HAP-1 (cell line): ENCODE data around the gene UBA1.
"Not testable (repeated sequence)": the region's sequence is repeated elsewhere in the genome, so short reads cannot be mapped to it uniquely, and the experiment has no call there.

Experiments used
- DNase-seq, 2 experiments: peaks; one replicate each; pipeline ENCODE4 v3.0.0-alpha.2; 2016 to 2020; ENCODE audit warnings: low spot score in 2 of 2
- H3K27me3 ChIP-seq: fragments of 250-450 bp; sonication (Bioruptor Pico); 2 replicates; pipeline ENCODE4 v1.5.1; 2020; ENCODE audit warnings: low read depth, mild to moderate bottlenecking, moderate library complexity
- H3K36me3 ChIP-seq: fragments of 250-450 bp; sonication (Bioruptor Pico); replicated peaks from 2 replicates; pipeline ENCODE4 v1.5.1; 2020; ENCODE audit warnings: mild to moderate bottlenecking
- H3K4me1 ChIP-seq: fragments of 250-450 bp; sonication (Bioruptor Pico); 2 replicates; pipeline ENCODE4 v1.5.1; 2020; ENCODE audit warnings: mild to moderate bottlenecking
- H3K4me3 ChIP-seq: fragments of 250-450 bp; sonication (Bioruptor Pico); 2 replicates; pipeline ENCODE4 v1.5.1; 2020; ENCODE audit warnings: mild to moderate bottlenecking, moderate library complexity
- H3K9me3 ChIP-seq: fragments of 250-450 bp; sonication (Bioruptor Pico); 2 replicates; pipeline ENCODE4 v1.5.1; 2020; ENCODE audit warnings: mild to moderate bottlenecking, moderate library complexity
- in situ Hi-C: fragments of 300-500 bp; cut with MboI; formaldehyde crosslinking; loops from 3 replicates; pipeline ENCODE4 v1.14.3; 2020; ENCODE audit warnings: low sequenced_read_pairs, inconsistent platforms, mixed read lengths

UBA1 gene

DNA sequence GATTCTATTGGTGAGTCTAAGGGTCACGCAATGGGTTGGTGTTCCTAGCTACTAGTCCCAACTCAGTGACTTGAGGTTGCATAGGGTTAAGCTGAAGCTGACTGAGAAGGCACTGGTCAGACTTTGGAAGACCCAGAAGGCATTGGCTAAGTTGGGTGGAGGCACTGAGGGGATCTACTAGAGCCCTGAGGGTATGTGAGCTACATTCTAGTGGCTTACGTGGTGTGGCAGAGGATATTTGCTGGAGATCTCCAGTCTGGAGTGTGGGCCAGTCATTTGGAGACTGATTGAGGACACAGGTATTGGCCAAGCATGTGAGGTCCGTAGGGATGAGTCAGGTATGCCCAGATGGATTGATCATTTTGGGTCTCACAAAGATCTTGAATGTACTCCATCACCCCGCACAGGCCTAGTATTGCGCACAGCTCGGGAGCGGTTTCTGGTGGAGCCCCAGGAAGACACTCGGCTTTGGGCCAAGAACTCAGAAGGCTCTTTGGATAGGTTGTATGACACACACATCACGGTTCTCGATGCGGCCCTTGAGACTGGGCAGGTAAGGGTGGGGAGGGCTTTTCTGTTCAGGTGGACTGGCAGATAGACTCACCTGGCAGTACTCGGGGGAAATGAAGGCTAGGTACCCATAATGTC, 46.4 kb downstream of the UBA1 start:
- in situ Hi-C loops = no loop called here
- H3K4me3 ChIP-seq = no peak overlapping the region
- H3K9me3 ChIP-seq = no peaks in the 10 kb centered on the region
- no peak for DNase-seq
- H3K36me3 ChIP-seq = peaks cover 43% of the 10 kb centered on the region
- H3K27me3 ChIP-seq = no peaks in the 10 kb centered on the region
- H3K4me1 ChIP-seq = no peaks in the 10 kb centered on the region

DNA sequence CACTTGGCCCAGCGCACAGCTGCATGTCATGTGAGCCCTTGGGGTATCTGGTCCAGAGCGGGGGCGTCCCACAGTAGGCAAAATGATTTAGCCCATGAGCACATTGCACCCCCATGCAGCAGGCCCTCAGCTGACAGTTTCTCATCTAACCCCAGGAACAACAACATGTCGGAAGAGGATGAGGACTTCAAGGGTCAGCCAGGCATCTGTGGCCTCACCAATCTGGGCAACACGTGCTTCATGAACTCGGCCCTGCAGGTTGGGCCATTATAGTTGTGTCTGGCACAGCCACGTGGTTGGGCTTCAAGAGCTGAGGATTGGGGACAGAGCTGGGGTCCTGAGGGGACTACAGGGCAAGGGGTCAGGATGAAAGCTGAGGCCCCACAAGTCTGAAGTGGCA, 47.0 kb downstream of the UBA1 start:
- Histone ChIP-seq H3K4me3 (no peak overlapping the region), H3K36me3 (peaks cover 43% of the 10 kb centered on the region), H3K4me1 (no peaks in the 10 kb centered on the region), H3K27me3 (no peaks in the 10 kb centered on the region), H3K9me3 (no peaks in the 10 kb centered on the region)
- DNase-seq = no peak
- in situ Hi-C loops = no loop called here

DNA sequence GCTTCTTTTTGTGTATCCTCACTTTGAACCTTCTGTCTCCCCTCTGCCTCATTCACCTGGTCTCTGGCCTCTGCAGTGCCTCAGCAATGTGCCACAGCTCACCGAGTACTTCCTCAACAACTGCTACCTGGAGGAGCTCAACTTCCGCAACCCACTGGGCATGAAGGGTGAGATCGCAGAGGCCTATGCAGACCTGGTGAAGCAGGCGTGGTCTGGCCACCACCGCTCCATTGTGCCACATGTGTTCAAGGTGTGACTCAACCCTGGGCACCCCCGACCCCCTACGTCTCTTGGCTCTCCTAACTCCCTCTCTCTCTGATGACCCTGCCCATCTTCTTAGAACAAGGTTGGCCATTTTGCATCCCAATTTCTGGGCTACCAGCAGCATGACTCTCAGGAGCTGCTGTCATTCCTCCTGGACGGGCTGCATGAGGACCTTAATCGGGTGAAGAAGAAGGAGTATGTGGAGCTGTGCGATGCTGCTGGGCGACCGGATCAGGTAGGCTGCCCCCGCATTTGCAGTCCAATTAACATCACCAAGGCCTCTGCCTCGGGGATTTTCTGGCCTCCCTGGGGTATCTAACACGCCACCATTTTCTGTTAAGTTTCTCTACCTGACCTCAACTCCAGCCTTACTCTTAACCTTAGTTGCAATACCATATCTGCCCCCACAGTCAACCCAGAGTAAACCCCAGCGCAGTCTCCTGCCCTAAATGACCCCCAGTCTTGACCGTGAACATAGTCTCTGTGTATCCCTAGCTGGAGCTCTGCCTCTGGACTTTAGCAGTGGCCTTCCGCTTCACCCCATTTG, 47.8 kb downstream of the UBA1 start:
- Histone ChIP-seq H3K36me3 (peaks cover 49% of the 10 kb centered on the region), H3K4me3 (no peak overlapping the region), H3K9me3 (no peaks in the 10 kb centered on the region), H3K4me1 (no peaks in the 10 kb centered on the region), H3K27me3 (no peaks in the 10 kb centered on the region)
- in situ Hi-C loops = no loop called here
- DNase-seq = no peak

DNA sequence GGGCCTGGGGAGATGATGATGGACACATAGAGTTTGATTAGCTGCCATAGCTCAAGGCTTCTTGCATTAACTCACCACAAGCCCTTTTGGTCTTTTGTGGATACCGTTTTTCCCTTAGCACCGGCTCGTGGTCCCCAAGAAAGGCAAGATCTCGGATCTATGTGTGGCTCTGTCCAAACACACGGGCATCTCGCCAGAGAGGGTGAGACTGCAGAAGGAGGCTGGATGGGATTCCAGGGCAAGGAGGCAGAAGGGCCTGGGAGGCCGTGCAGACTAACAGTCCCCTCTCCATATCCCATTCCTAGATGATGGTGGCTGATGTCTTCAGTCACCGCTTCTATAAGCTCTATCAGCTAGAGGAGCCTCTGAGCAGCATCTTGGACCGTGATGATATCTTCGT, 48.7 kb downstream of the UBA1 start:
- Histone ChIP-seq H3K36me3 (peaks cover 52% of the 10 kb centered on the region), H3K4me1 (no peaks in the 10 kb centered on the region), H3K9me3 (no peaks in the 10 kb centered on the region), H3K27me3 (no peaks in the 10 kb centered on the region), H3K4me3 (no peak overlapping the region)
- in situ Hi-C loops = no loop called here
- no peak for DNase-seq

DNA sequence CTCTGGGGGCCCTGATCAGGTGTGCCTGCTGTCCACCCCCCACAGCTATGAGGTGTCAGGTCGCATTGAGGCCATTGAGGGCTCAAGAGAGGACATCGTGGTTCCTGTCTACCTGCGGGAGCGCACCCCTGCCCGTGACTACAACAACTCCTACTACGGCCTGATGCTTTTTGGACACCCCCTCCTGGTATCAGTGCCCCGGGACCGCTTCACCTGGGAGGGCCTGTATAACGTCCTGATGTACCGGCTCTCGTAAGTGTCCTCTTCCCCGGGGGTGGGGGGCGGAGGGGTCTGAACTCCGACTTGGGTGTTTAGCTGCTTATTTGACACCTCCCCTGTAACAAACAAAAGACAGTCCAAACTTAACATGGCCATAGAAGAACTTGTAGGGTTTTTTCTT, 49.7 kb downstream of the UBA1 start:
- in situ Hi-C loops = no loop called here
- Histone ChIP-seq H3K27me3 (no peaks in the 10 kb centered on the region), H3K36me3 (peaks cover 56% of the 10 kb centered on the region), H3K9me3 (no peaks in the 10 kb centered on the region), H3K4me3 (no peak overlapping the region), H3K4me1 (no peaks in the 10 kb centered on the region)
- DNase-seq = no peak

DNA sequence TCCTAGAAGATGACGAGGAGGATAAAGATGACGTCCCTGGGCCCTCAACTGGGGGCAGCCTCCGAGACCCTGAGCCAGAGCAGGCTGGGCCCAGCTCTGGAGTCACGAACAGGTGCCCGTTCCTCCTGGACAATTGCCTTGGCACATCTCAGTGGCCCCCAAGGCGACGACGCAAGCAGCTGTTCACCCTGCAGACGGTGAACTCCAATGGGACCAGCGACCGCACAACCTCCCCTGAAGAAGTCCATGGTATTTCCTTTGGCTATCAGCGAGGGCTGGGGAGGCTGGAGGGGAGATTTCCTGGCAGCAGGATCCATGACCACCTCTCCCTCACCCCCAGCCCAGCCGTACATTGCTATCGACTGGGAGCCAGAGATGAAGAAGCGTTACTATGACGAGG, 51.0 kb downstream of the UBA1 start:
- Histone ChIP-seq H3K4me1 (no peaks in the 10 kb centered on the region), H3K4me3 (no peak overlapping the region), H3K9me3 (no peaks in the 10 kb centered on the region), H3K36me3 (peaks cover 54% of the 10 kb centered on the region), H3K27me3 (no peaks in the 10 kb centered on the region)
- in situ Hi-C loops = no loop called here
- DNase-seq = no peak

DNA sequence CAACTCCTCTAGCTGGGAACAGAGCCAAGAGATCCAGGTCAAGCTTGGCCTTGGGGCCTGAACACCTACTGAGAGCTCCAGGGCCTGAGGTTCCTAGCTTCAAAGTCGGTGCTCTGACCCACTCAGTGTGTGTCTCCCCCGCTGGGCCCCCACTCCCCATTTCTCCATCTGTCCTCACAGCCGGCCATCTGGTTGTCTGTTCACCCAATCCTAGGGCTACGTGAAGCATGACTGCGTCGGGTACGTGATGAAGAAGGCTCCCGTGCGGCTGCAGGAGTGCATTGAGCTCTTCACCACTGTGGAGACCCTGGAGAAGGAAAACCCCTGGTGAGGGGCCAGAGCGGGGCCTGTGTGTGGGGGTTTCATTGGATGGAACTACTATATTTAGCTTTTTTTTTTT, 51.5 kb downstream of the UBA1 start:
- no peak for DNase-seq
- Histone ChIP-seq H3K27me3 (no peaks in the 10 kb centered on the region), H3K36me3 (peaks cover 52% of the 10 kb centered on the region)

DNA sequence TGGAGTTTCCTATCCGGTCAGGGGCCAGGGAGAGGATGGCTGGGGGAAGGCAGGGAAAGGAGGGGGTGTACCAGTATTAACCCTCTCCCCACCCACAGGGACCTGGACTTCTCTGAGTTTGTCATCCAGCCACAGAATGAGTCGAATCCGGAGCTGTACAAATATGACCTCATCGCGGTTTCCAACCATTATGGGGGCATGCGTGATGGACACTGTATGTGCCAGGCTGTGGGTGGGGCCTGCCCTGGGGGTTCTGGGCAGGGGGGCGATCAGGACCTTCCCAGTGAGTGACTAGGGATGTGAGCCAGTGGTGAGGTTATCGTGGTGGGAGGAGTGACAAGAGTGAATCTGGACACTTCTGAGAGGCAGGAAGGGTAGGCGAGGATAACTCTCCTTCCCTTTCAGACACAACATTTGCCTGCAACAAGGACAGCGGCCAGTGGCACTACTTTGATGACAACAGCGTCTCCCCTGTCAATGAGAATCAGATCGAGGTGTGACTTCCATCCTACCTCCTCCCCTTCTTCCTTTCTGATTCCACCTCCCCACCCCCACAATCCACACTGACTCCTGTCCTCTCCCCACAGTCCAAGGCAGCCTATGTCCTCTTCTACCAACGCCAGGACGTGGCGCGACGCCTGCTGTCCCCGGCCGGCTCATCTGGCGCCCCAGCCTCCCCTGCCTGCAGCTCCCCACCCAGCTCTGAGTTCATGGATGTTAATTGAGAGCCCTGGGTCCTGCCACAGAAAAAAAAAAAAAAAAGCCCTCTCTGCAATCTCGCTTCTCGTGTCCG, 53.8 kb downstream of the UBA1 start:
- H3K9me3 ChIP-seq = no peaks in the 10 kb centered on the region
- in situ Hi-C loops = no loop called here
- H3K36me3 ChIP-seq = peaks cover 32% of the 10 kb centered on the region
- H3K27me3 ChIP-seq = no peaks in the 10 kb centered on the region
- H3K4me1 ChIP-seq = no peaks in the 10 kb centered on the region
- DNase-seq = no peak
- no peak overlapping the region for H3K4me3 ChIP-seq

More for the DNA sequence above, 51.5 kb downstream of the UBA1 start:
- H3K4me3 ChIP-seq = no peak overlapping the region
- no peaks in the 10 kb centered on the region for H3K4me1 ChIP-seq
- no peaks in the 10 kb centered on the region for H3K9me3 ChIP-seq
- in situ Hi-C loops = no loop called here

DNA sequence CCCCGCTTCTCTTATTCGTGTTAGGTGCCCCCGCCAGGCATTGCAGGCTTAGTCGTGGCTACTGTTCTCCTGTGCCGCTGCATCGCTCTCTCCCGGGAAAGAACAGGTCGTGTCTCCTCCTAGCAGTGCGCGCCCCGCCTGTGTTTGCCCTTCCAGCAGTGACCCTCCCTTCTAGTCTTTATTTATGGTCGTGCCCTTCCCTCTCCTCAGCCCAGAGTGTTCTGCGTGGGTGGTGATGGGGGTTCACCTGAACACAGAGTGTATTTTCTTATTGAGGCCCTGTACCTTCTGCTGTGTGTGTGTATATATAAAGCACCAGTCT, 54.3 kb downstream of the UBA1 start:
- in situ Hi-C loops = no loop called here
- H3K27me3 ChIP-seq = no peaks in the 10 kb centered on the region
- H3K9me3 ChIP-seq = no peaks in the 10 kb centered on the region

DNA sequence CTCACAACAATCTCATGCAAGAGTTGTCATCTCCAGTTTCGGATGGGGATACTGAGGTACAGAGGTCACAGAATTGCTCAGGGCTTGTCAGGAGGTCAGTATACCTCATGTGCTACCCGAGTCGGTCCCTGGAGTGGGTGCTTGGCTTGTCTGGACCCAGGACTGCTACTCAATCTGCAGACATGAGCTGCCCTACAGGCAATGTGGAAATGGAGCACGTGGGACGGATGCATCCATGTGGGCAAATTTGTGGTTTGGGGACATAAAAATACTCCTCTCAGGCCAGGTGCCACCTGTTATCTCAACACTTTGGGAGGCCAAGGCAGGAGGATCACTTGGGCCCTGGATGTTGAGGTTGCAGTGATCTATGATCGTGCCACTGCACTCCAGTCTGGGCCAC, 54.9 kb downstream of the UBA1 start:
- Histone ChIP-seq H3K9me3 (no peaks in the 10 kb centered on the region), H3K4me1 (no peaks in the 10 kb centered on the region), H3K27me3 (no peaks in the 10 kb centered on the region), H3K4me3 (no peak overlapping the region), H3K36me3 (peaks cover 22% of the 10 kb centered on the region)
- in situ Hi-C loops = no loop called here
- DNase-seq = no peak

More for the DNA sequence above, 54.3 kb downstream of the UBA1 start:
- H3K36me3 ChIP-seq = peaks cover 28% of the 10 kb centered on the region
- no peak for DNase-seq
- H3K4me1 ChIP-seq = no peaks in the 10 kb centered on the region
- H3K4me3 ChIP-seq = no peak overlapping the region

DNA sequence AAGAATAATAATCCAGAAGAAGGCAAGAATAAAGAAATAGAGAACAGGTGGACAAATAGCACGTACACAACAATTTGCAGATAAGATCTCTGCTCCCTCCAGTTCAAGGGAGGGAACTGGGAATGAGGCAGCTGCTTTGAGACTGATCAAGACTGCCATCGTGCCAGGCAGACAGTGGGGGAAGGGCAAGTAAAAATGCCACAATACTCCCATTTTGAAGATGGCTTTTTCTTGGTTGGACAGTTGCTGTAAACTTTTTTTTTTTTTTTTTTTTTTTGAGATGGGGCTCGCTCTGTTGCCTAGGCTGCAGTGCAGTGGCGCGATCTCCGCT, 56.4 kb downstream of the UBA1 start:
- no peaks in the 10 kb centered on the region for H3K9me3 ChIP-seq
- in situ Hi-C loops = no loop called here
- no peak overlapping the region for H3K4me3 ChIP-seq
- no peak for DNase-seq
- H3K36me3 ChIP-seq = peaks cover 13% of the 10 kb centered on the region
- H3K4me1 ChIP-seq = no peaks in the 10 kb centered on the region
- H3K27me3 ChIP-seq = no peaks in the 10 kb centered on the region

DNA sequence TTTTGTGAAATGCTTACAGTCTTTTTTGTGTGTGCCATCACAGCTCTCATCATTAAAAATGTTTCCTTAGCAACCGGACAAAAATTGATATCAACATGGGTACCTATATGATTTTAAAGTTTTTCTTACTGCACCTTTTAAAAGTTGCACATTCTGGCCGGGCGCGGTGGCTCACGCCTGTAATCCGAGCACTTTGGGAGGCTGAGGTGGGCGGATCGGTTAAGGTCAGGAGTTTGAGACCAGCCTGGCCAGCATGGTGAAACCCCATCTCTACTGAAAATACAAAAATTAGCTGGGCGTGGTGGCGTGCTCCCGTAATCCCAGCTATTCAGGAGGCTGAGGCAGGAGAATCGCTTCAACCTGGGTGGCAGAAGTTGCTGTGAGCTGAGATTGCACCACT, 64.0 kb downstream of the UBA1 start:
- in situ Hi-C loops, DNase-seq, H3K9me3 ChIP-seq, H3K36me3 ChIP-seq, H3K27me3 ChIP-seq, H3K4me1 ChIP-seq, H3K4me3 ChIP-seq: not testable (repeated sequence)
